Midbrain (tissue), 1 donor: ENCODE measurements around the gene MSRB1.
A peak's percentile ranks its signal among the peaks of the same experiment; 100 is the strongest.

Experiments used
- DNase-seq: peaks from one replicate; lab custom pipeline; 2025; lab: John Stamatoyannopoulos, UW

MSRB1 gene, protein sequence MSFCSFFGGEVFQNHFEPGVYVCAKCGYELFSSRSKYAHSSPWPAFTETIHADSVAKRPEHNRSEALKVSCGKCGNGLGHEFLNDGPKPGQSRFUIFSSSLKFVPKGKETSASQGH

DNA sequence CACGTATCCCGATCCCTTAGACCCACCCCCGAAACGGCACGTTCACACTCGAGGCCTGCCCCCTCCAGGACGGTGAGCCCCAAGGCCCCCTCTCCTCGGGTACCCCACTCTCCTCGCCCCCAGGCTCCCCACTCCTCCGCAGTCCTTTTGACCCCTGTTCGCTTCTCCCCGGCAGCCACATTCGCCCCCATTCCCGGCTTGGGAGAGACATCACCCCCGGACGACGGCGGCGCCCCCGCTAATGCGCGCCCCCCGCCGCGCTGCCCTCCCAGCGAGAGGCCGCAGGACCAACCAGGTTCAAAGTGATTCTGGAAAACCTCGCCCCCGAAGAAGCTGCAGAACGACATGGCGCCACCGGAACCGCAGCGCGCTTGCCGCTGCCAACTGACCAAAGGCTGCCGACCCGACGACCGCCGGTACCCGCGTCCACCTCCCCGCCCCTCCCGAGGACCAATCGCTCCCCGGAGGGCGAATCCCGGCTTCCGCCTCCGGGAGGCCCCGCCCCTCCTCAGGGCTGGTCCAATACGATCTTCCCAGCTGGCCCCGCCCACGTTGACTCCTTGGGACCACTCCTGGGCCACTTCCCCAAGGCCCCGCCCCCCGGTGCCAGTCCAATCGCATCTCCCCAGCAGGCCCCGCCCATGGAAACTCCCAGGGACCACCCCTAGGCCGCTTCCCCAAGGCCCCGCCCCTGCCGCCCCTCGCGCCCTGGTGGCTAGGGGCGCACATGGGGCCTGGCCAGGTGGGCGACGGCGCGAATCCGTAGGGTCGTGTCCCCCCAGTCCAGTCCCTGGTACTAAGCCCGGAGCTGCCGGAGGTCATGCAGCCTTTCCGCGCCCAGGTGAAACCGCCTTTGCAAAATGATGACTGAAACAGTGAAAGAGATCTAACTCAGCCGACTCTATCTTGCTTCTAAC is at the start of gene MSRB1:
TSS of gene MSRB1 (minus strand) at position 390 of the 917 bp plus-strand sequence. CDS start at position 347, 43 bp downstream.
- DNase-seq, result peak; percentile 99

DNA sequence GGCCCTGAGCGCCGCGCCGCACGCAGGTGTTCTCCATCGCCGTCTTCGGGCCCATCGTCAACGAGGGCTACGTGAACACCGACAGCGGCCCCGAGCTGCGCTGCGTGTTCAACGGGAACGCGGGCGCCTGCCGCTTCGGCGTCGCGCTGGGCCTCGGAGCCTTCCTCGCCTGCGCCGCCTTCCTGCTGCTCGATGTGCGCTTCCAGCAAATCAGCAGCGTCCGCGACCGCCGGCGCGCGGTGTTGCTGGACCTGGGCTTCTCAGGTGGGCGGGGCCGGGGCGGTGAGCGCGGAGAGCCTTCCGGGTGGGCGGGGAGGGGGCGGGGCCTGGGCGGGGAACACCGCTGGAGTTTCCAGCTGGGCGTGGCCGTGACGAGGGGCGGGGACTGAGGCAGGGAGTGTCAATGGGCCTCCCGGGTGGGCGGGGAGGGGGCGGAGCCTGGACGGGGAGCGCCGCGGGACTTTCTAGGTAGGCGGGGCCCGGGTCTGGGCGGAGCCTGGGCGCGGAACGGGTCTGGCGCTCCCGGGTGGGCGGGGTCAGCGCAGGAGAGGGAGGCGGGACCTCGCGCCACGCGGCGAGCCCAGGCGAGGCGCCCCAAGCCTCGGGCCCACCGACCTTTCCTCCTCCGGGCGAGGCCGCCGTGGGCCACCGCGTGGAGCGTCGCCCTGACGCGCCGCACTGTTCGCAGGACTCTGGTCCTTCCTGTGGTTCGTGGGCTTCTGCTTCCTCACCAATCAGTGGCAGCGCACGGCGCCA is 49.1 kb upstream of the MSRB1 start:
- DNase-seq, result peak; percentile 87

DNA sequence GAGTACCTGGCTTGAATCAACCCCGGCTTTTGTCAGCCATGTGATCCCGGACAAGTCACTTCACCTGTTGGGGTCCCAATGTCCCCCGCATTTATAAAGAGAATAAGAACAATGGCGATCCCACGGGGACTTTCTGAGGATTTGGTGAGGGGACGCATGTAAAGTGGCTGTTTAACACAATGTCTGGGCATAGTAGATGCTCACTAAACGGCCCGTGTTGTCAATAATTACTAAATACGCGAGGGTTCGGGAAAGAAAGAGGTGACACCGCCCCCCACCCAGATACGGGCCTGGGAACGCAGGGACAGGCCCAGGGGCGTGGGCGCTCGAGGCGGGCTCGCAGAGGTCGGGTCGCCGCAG is 48.6 kb upstream of the MSRB1 start:
- DNase-seq, result no peak

DNA sequence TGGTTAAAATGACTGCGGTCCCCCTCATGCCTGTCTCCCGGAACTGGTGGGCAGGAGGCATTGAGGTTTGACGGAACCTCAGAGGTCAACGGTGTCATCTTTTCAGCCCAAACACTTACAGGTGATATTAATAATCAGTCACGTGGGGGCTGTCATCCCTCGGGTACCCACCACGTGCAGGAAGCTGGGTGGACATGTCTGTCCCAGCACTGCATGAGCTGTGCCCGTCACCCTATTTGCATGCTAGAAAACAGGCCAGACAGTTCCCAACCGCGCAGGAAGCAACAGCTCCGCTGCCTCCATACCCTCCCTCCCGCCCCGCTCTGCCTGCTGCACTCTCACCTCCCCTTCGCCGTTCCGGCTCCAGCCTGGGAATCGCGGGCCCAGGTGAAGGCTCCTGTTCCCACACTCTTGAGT is 48.1 kb upstream of the MSRB1 start:
- DNase-seq, result no peak

DNA sequence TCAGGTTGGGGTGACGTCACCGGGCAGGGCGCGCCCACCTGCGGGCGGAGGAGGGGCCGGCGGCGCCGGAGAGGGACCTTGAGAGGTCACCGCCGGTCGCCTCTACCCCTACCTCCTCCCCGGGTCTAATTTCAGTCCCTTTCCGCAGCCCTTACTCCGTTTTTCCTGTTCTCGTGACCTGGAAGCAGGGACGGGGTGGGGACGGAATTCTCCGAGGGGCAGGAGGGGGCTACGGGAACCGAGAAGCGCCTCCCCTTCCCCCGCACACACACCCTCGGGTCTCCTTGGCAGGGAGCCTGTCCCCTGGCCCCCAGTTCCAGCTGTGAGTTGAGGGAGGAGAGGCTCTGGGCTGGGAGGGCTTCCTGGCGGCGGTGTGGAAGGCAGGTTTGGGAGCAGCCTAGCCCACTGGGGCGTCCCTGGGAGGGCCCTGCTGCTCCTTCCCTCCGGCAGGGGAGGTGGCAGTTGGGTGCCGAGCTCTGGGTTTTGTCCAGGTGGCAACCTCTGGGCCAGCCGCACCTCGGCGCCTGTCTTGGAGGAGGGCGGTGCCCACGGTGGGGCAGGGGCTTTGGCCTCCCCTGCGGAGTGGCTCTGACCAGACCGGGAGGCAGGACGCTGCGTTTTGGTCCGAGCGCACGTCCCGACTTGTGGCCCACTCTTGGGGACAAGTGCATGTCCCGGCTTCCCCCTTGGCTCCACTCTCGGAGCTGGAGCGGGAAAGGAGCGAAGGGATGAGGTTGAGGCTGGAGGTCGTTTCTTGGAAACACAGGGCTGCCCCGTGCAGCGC is 47.5 kb upstream of the MSRB1 start:
- DNase-seq, result no peak

DNA sequence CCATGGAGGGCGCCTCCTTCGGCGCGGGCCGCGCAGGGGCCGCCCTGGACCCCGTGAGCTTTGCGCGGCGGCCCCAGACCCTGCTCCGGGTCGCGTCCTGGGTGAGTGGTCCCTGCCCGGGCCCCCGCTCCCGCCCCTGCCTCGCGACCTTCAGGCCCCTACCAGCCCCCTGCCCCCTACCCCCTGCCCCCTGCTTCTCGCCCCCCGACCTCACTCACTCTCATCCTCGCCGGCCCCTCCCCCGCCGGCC is 47.0 kb upstream of the MSRB1 start:
- DNase-seq, result no peak

DNA sequence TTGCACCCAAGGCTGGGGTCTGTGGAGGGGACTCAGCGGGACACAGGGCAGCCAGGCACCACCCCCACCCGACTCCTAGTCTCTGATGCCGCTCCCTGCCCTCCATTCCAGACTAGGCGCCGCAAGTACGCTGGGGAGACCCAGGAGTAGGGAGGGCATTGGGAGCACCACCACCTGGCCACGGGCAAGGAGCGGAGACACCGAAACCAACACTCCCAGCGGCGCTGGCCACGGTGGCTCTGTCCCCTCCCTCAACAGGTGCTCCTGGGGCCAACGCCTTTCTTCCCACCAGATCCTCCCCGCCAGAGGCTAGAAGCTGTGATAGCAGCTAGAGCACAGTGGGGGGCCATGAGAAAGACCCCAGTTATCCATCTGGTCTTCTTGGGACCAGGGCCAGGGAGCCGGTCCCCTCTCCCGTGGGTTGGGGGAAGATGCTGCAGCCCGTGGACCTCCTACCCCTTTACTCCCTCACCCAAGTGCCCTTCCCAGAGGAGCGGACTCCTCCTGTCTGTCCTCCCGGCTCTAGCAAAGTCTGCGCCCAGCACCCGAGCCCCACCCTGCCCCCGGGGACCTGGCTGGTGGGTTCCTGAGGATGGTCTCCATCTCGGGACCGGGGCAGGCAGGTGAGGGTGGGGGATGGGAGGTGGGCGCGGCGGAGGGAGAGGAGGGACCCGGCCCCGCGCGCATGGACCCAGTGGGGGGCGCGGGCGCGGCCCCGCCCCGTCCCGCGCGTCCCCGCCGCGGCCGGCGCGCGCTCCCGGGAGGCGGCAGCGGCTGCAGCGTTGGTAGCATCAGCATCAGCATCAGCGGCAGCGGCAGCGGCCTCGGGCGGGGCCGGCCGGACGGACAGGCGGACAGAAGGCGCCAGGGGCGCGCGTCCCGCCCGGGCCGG is 46.5 kb upstream of the MSRB1 start, which contains the start of gene SYNGR3:
TSS of gene SYNGR3 (plus strand) at position 762 of the 892 bp plus-strand sequence. CDS start 133 bp downstream, outside the sequence.
- no peak for DNase-seq

DNA sequence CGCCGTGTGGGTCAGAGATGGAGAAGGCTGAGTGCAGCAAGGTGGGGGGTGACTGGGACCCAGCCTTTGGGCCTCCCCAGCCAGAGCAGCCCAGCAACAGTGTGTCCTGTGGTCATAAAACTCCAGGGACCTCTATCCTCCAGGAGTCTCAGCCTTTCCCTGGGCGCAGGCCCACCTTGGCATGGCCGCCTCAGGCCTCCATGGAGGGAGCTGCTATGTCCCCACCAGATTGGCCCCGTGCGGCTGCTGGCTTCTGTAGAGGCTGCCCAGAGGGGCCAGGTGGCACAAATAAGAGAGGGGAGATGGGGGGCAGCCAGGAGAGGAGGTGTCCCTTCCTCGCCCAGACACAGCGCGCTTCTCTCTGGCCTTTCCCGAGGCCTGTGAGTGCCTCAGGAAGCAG is 44.2 kb upstream of the MSRB1 start:
- DNase-seq, result no peak

DNA sequence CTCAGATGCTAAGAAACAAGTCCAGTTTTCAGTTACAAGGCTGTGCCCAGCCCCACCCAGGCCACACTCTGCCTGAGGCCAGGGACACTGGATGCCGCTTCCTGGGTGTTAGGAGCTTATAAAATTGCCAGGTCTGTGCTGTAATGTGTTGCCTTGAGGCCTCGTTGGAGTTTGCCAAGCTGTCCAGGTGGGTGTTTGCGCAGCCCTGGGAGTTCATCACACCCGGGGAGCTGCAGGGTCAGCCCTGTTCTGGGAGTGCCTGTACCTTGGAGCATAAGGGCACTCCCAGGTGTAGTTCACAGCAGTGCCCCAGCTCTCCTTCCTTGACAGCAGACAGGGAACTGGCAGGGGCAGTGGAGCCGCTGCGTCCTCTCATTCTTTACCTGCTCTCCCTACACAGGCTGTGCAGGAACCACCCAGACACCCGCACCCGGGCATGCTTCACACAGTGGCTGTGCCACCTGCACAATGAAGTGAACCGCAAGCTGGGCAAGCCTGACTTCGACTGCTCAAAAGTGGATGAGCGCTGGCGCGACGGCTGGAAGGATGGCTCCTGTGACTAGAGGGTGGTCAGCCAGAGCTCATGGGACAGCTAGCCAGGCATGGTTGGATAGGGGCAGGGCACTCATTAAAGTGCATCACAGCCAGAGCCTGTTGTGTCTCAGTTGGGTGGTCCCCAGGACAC is 42.6 kb upstream of the MSRB1 start:
- no peak for DNase-seq

DNA sequence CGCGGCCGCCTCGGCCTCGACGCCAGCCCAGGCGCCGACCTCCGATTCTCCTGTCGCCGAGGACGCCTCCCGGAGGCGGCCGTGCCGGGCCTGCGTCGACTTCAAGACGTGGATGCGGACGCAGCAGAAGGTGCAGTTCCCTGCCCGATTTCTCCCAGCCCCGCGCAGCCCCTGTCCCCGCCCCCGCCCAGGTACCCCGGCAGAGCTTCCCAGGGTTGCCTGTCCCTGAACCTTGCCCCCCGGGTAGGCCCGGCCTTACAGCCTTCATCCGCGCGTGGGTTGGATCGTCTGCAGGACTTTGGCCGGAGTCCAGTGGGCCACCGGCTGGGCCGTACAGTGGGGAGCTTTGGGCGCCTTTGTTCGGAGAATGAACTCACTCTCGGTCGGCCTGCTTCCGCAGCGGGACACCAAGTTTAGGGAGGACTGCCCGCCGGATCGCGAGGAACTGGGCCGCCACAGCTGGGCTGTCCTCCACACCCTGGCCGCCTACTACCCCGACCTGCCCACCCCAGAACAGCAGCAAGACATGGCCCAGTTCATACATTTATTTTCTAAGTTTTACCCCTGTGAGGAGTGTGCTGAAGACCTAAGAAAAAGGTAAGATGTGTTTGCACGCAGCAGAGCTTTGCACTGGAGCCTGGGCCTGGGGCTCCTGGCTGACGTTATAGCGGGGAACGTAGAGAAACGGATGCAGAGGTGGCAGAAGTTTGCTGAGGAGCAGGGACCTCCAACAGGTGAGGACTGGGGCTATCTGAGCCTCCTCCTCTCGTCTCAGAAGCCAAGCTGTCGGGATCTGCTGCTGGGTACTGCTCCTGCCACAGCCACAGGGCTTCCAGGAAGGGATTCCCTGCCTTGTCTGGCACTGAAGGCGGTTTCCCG is 41.6 kb upstream of the MSRB1 start:
- no peak for DNase-seq

DNA sequence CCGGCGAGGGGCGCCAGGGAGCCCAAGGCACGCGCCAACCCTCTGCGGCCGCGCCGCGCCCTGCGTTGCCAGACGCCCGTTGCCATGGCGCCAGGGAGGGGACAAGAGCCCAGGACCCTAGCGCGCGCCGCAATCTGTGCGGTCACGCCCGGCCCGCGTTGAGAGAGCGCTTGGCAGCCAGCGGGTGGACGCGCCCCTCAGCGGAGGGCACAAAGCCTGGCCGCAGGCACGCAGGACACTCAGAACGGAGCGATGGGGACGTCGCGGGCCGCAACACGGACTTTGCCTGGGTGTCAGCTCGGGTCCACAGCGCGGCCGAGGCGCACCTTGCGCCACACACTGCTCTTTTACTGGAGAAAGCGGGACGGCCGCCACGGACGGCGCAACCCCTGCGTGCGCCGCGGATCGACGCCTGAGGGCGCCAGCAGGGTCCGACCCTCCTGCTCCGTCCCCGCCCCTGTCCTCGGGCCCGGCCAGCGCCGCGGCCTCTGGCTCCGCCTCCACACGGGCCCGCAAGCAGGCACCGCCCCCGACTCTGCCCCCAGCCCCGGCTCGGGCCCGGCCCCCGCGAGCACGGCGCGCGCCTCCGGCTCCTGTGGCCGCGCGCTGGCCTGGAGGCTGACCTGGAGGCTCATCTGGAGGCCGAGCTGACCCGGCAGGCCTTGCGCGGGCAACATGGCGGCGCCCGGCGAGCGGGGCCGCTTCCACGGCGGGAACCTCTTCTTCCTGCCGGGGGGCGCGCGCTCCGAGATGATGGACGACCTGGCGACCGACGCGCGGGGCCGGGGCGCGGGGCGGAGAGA is 40.7 kb upstream of the MSRB1 start, which contains the start of gene GFER:
TSS of gene GFER (plus strand) at position 650 of the 803 bp plus-strand sequence. CDS start at position 676, 26 bp downstream.
- peak; percentile 89 for DNase-seq

DNA sequence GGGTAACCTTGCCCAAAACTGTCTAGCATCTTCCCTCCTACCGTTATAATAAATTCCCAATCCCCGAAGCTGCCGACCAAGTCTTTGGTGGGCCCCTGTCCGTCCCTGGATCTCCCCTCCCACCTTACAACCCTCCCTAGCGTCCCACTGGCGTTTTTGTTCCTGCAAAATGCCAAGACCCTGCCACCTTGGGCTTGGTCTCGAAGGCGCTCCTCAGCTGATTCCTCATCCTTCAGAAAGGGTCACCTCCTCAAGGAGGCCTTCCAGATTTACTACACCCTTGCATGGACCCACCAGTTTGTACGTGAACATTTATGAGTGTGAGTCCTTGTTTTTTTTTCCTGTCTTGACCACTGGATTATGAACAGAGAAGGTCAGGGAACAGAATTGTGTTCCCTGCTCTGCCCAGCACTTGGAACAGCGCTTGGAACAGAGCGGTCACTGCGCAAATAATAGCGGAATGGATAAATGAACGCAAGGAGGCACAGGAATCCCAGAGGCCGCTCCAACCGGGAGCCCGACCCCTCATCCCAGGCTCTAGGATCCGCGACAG is 40.1 kb upstream of the MSRB1 start:
- no peak for DNase-seq

DNA sequence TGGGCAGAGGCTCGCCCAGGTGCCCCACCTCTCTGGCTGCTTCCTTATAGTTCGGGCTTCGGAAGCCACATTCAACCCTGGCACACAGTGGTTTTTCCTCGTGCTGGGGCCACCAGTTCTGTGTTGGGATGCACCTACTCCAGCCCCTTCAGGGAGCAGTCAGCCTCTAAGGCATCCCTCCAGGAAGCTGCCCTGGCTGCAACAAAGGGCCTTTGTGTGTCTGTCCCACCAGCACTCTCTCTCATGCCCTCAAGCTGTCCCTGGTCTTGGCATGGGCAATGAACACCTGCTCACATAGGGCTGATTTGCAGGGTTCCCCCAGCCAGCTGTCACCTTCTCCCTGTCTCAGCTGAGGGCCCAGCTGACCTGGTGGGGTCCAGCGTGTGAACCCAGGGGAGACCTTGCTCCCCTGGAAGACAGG is 39.0 kb upstream of the MSRB1 start:
- DNase-seq, result no peak

DNA sequence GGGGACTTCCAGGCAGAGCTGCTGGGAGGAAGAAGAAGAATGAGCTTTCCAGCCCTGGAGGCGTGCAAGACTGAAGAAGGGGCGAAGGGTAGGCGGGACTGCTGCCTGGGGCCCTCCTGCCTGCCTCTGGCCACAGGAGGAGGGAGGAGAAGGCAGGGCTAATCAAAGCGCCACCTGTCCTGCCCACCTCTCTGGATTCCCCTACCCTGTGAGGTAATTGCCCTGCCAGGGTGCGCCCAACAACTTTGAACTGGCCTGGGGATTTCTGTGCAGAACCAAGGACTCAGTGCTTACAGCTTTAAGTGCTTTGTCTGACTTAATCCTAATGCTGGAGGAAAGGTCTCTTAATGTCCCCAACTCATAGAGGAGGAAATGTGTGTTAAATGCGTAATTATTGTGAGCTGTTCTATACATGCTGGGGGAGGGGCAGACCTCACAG is 38.4 kb upstream of the MSRB1 start, which contains the start of gene NOXO1:
TSS of gene NOXO1 (minus strand) at position 72 of the 439 bp plus-strand sequence. CDS start 290 bp downstream, outside the sequence.
- DNase-seq, result no peak

DNA sequence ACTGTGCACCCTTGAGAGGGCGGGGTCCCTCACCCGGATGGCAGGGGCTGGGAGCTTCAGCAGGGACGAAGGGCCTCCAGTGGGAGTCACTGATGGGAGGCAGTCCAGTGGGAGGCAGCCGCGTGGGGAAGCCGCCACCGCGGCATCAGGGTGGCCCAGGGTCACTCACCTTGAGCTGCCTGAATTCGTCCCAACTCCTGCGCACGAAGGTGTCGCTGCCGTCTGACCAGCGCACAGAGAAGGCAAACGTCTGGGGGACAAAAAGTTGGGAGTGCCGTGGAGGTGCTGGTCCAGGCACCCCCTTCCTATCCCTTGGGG is 37.7 kb upstream of the MSRB1 start:
- DNase-seq, result no peak

DNA sequence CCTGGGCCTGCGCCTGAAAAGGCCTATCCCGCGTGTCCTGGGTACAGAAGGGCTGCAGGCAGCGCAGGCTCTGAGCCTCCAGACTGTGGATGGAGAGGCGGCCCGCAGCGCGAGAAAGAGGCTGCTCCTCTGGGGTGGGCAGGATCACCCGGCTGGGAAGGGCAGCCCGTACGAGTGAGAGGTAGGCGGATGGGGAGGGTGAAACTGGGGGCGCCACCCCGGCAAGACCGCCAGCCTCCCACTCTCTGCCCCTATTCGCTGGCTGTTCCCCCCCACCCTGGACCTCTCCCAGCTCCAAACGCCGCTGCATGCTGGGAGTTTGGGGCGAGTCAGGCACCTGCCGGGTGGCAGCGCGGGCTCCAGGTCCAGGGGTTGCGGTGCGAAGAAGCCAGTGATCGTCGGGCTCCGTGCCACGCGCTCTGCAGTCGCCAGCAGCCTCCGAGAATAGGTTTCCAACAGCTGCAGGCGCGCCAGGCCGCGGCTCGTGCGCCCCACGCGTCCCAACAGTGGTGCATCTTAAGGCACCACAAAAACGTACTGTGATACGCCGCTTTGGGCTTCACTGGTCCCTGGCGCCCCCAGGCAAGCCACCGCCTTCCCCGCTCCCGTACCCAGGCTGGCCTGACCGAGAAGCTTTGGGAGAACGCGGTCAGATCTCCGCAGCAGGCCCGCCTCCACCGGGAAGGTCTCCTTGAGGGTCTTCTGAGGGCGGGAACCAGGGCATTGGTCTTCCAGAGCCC is 37.2 kb upstream of the MSRB1 start:
- no peak for DNase-seq

DNA sequence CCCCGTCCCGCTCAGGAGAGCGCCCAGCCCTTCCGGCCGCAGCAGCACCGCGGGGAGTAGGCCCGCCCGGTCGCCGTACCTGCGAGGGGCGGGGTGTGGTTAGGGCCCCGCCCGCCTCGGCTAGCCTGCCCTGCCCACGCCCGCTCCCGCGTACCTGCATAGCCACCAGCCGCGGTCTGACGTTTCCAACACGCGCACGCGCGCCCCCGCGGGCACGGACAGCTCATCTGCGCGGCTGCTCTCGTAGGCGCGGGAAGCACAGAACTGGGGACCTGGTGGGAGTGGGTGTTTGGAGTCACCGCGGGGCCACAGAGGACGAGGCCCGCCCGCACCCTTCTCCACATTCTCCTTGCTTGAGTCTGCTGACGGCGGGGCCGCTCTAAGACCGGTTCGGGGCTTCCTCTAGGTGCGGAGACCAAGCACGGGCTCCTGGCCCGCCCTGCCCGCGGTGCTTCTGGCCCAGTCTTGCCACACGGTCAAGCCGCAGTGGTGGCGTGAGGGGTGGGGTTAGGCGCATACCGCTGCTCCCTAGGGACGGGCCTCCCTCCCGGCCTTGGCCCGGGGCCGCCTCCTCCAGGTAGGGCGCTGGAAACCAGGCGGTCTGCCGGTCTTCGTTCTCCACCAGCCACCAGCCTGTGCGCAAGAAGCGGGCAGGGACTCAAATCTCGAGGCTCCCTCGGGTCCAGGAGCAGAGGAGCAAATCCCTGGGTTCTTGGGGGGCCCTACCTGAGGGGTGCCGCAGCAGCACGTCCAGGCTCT is 36.5 kb upstream of the MSRB1 start:
- DNase-seq, result no peak
